ENCODE measurements around the gene RPS25. TPM values are rescaled to one million over a fixed set of nuclear protein-coding genes. Genes with fewer than 3 reads are reported as not detected.

RPS25 gene
- total and polyA plus RNA-seq, 10 of the 15 experiments (the other 5 are each of a cell fraction or from before 2014, with no cell fraction given): 886 to 3,746 (median 3,066) TPM

DNA sequence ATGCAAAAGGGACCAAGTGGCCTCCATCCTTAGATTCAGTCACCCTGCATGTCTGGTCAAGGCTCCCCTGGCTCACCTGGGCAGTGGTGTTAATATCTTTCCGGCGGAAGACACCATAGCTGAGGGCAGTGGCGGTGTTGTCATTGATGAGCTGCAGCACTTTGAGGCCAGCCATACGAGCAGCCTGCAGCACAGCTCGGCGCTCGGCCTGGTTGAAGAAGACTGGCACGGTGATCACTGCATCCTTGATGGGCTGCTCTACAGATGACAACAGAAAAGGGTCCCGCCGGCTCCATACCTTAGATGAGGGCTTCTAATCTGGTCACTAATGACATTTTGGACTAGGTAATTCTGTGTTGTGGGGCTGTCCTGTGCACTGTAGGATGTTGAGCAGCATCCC, 36.3 kb upstream of the RPS25 start:
- 97% methylated on average over 10 of the region's 10 CpGs for WGBS (ENCODE audit: insufficient coverage, insufficient replicate concordance, low lambda C conversion rate, missing lambda C conversion rate)
- H3K9me3 ChIP-seq (replicated peaks; ENCODE audit: control insufficient read depth, insufficient read depth, low read length): no peaks in the 10 kb centered on the region
- H3K36me3 ChIP-seq (ENCODE audit: control insufficient read depth in 2 of 2, insufficient read depth in 2 of 2, low read length in 1 of 2): peaks cover 20 to 31% of the 10 kb centered on the region in 2 experiments
- BruUV-seq (replicated peaks): no TSS peak
- in situ Hi-C loops (cut with MboI) (no loop called here), intact Hi-C loops (cut with micrococcal nuclease; ENCODE audit: unreplicated experiment) (no loop called here)
- no peak for ATAC-seq
- RAD21 ChIA-PET (ENCODE audit: unreplicated experiment): no interaction called here
- SMC1A ChIA-PET (ENCODE audit: uncharacterized antibody, unreplicated experiment): no interaction called here
- no peak overlapping the region for H2AFZ ChIP-seq (ENCODE audit: control insufficient read depth, low read depth, low read length)
- peaks cover 24% of the 10 kb centered on the region for H3K4me1 ChIP-seq (ENCODE audit: control insufficient read depth, insufficient read depth, low read length)
- FAIRE-seq: no peak
- TF ChIP-seq RUNX3 (IDR thresholded peaks at IDR 0.05; ENCODE audit: low read length): no peak
- no peak for TF ChIP-seq NFXL1 (IDR thresholded peaks at IDR 0.05; ENCODE audit: borderline replicate concordance)
- TF ChIP-seq PKNOX1 (IDR thresholded peaks at IDR 0.05): no peak
- TF ChIP-seq FOXM1 (IDR thresholded peaks at IDR 0.05; ENCODE audit: low read depth, low read length): no peak
- no peak for TF ChIP-seq FOS (IDR thresholded peaks at IDR 0.05; ENCODE audit: borderline replicate concordance, extremely low read depth, insufficient read length)
- TF ChIP-seq KLF5 (IDR thresholded peaks at IDR 0.05; ENCODE audit: partially characterized antibody): no peak
- no peak for TF ChIP-seq GATAD2B (conservative IDR thresholded peaks at IDR 0.05; ENCODE audit: low read depth)
- no peak for TF ChIP-seq NR2C2 (IDR thresholded peaks at IDR 0.05; ENCODE audit: borderline replicate concordance, control insufficient read depth, insufficient read length, low read depth)
- TF ChIP-seq SMC3 (IDR thresholded peaks at IDR 0.05; ENCODE audit: borderline replicate concordance, low read length): no peak
- no peak for TF ChIP-seq ZNF622 (IDR thresholded peaks at IDR 0.05)
- TF ChIP-seq NFIC (IDR thresholded peaks at IDR 0.05; ENCODE audit: low read depth, low read length): no peak
- TF ChIP-seq ZNF384 (IDR thresholded peaks at IDR 0.05; ENCODE audit: borderline replicate concordance, low read depth, low read length): no peak
- TF ChIP-seq CREB1 (IDR thresholded peaks at IDR 0.05; ENCODE audit: low read depth): no peak
- TF ChIP-seq, protein P1, sequence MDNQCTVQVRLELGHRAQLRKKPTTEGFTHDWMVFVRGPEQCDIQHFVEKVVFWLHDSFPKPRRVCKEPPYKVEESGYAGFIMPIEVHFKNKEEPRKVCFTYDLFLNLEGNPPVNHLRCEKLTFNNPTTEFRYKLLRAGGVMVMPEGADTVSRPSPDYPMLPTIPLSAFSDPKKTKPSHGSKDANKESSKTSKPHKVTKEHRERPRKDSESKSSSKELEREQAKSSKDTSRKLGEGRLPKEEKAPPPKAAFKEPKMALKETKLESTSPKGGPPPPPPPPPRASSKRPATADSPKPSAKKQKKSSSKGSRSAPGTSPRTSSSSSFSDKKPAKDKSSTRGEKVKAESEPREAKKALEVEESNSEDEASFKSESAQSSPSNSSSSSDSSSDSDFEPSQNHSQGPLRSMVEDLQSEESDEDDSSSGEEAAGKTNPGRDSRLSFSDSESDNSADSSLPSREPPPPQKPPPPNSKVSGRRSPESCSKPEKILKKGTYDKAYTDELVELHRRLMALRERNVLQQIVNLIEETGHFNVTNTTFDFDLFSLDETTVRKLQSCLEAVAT (IDR thresholded peaks at IDR 0.05): no peak
- no peak for TF ChIP-seq POU2F2 (IDR thresholded peaks at IDR 0.05; ENCODE audit: borderline replicate concordance, low read depth, low read length)
- TF ChIP-seq SMAD5 (IDR thresholded peaks at IDR 0.05; ENCODE audit: low read depth): no peak
- TF ChIP-seq ATF7 (IDR thresholded peaks at IDR 0.05; ENCODE audit: low read depth): no peak
- POLR2A ChIA-PET: interaction anchor here (1.0 to 2.7 kb wide), 2 partner anchors 24 to 28 kb away, joined by 3 to 14 read pairs; partner anchors contain the start of gene SLC37A4
- H3K27me3 ChIP-seq (replicated peaks in 1 of 2; ENCODE audit: control insufficient read depth in 2 of 2, insufficient read depth in 2 of 2, low read length in 1 of 2): no peaks in the 10 kb centered on the region
- peak overlapping the region; percentile 20; the same call in 1 of the 2 replicates for H3K4me2 ChIP-seq (ENCODE audit: control insufficient read depth, insufficient read depth)
- H3K4me3 ChIP-seq: no peak overlapping the region
- no peak overlapping the region for H3K9ac ChIP-seq (ENCODE audit: control insufficient read depth, insufficient read depth, low read length)
- H3K27ac ChIP-seq (ENCODE audit: control insufficient read depth, insufficient read depth): no peak overlapping the region
- CTCF ChIA-PET: interaction anchor here (0.6 to 2.2 kb wide), 3 partner anchors 12 to 23 kb away, joined by 3 to 7 read pairs (median 3); no protein-coding TSS in a partner anchor
- peaks cover 45% of the 10 kb centered on the region for H3K79me2 ChIP-seq (ENCODE audit: control insufficient read depth, insufficient read depth, low read length)
- DNase-seq (ENCODE audit: low read depth, low spot score): no peak
- no peaks in the 10 kb centered on the region for H4K20me1 ChIP-seq (ENCODE audit: control insufficient read depth, insufficient read depth)
